HG03439 (cell line): ENCODE data around the gene BCL10.

ENCODE experiments used
- ATAC-seq: cut with Tn5 transposase; IDR thresholded peaks from one replicate; pipeline ENCODE4 v1.9.1; 2021; ENCODE audit warnings: mild to moderate bottlenecking, moderate library complexity; ENCODE audit not compliant: unreplicated experiment

Gene BCL10

DNA sequence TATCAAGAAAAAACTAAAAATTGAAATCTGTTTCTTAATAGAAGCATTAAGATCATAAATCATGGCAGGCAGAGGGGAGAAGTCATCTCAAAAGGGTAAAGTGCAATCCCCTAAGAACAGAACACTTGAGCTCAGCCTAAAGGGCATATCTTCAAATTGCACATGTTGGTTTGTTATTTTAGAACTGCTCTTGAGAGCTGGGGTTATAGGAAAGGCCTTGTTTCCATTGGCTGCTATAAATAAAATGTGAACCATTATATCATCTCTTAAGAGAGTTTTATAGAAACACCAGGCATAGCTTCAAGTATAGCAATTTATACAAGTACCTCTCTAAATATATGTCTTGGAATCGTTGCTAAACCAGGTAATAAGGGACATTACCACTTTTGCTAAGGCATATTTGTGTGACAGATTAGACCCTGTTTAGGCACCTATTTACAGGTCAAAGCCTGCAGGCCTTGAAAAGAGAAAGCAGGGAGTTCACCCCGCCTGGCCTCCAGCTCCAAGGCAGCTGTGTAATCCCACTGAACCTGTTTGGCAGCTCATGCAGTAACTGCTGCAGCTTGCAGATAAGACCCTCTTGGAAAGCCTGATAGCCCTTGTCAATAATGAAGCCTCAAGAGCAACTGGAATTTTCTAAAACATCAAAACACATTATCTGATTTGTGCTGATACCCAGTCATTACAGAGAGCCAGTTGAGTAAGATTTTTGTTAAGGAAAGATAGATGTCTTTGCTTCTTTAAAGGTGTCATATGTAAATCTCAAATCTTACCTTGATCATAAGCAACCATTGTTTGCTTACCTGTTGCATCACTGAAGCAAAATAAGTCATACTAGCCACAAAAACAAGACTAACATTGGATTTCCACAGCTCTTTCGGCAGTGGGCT is 51.5 kb downstream of the BCL10 start:
- no peak for ATAC-seq

DNA sequence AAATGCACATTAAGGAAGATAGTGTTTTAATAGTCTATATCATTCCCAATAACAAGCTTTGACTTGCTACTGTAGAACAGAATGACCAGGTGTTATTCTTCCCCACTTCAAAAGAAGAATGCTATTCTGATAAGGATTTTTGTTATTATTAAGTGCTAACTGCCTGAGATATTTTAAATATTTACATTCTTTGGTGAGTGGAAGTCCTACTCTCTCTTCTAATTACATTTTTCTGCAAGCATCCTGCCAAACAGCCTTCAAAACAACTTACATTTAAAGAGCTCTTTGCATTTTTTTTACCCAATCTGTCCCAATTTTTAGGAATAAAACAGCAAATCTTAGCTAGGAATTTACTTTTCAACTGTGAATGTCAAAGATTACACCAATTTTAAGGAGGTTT is 52.1 kb downstream of the BCL10 start:
- ATAC-seq: no peak

DNA sequence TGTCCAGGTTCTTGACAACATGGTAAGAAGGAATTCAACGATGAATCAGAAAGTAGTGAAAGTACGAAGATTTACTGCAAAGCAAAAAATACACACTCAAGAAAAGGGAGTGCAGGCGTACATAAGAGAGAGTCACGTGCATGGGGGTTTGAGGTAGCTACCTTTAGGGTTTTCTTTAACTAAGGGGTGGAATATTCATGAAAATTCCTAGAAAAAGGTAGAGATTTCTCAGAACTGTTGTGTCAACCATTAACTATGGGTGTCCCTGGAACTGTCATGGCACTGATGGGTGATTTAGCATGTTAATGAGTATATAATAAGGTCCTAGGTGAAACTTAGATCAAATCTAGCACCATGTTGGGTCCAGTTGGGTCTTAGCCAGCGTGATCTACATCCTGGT is 53.1 kb downstream of the BCL10 start:
- no peak for ATAC-seq

DNA sequence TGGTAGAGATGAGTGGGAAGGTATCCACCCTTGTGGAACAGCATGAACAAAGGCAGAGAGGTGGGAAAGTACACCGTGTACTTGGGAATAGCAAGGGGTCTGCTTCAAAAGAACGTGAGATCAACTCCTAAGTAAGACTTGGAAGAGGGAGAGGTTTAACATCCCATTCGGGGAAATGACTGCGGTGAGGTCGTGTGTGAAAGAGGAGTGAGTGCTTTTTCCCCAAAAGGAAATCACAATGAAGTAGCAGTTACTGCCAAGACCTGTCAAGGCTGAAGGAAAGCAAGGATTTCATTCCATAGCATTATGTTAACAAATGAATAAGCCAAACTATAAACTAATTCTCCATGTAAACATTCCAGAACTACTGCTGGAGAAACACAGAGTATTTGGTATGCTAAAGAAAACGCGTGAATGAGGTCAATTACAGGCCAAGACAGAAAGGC is 55.7 kb downstream of the BCL10 start:
- no peak for ATAC-seq

DNA sequence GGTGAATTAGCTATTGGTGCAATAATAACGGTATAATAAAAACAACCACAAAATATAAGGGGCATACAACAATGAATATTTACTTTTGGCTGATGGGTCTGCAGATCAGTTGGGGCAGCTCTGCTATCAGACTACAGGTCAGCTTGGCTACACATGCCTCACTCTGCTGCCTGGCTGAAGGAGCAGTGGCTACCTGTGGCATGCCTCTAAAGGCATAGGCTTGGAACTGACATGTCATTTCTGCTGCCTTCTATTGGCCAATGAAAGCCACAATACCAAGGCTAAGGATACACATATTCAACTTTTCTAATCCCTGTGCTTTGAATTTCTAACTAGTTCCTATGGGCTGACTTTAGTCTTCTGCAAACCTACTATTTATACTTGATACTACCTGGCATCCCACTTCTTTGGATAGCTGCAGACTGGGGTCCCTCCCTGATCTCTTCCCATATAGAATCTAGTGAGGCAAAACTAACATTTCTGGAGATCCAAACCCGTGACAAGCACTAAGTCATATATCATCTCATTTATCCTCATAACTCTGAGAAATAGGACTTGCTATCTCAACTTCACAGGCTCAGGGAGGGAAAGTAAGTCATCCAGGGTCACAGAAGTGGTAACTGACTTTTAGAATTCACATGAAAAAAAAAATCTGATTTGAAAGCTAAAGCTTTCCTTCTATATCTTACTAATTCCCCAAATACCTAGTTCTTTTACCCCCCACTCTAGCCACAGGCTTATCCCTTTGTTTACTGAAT is 56.4 kb downstream of the BCL10 start:
- no peak for ATAC-seq

DNA sequence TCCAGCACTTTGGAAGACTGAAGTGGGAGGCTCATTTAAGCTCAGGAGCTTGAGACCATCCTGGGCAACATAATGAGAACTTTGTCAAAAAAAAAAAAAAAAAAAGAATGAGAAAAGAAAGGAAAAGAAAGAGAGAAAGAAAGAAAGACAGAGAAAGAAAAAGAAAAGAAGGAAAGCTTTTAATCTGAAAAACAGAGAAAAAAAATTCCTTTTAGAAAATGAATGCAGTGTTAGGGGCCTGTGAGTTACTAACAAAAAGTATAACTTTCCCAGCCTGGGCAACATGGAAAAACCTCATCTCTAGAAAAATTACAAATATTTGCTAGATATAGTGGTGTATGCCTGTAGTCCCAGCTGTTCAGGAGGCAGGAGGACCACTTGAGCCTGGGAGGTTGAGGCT is 59.7 kb downstream of the BCL10 start:
- no peak for ATAC-seq
